Parathyroid adenoma (tissue), 2 donors: ENCODE data around the gene THSD4.

Source experiments
- H2AFZ ChIP-seq: fragments of 300-600 bp; sonication (generic); one replicate; pipeline ENCODE4 v1.7.0; 2017; ENCODE audit warnings: antibody characterized with exemption, mild to moderate bottlenecking
- H3K27ac ChIP-seq: fragments of 300-600 bp; sonication (generic); one replicate; pipeline ENCODE4 v1.7.0; 2017
- H3K27me3 ChIP-seq: fragments of 300-600 bp; sonication (generic); one replicate; pipeline ENCODE4 v1.7.0; 2017; ENCODE audit warnings: low read length; ENCODE audit not compliant: control insufficient read depth, insufficient read depth
- H3K36me3 ChIP-seq: fragments of 300-600 bp; sonication (generic); one replicate; pipeline ENCODE4 v1.7.0; 2017; ENCODE audit warnings: low read length; ENCODE audit not compliant: control insufficient read depth, insufficient read depth
- H3K4me1 ChIP-seq: fragments of 300-600 bp; sonication (generic); one replicate; pipeline ENCODE4 v1.7.0; 2017; ENCODE audit warnings: control low read depth
- H3K4me2 ChIP-seq: fragments of 300-600 bp; sonication (generic); one replicate; pipeline ENCODE4 v1.7.0; 2017; ENCODE audit warnings: low read length
- H3K4me3 ChIP-seq: fragments of 300-600 bp; sonication (generic); one replicate; pipeline ENCODE4 v1.7.0; 2017; ENCODE audit warnings: low read depth, low read length
- H3K79me2 ChIP-seq: fragments of 300-600 bp; sonication (generic); one replicate; pipeline ENCODE4 v1.7.0; 2017; ENCODE audit warnings: control low read depth
- H3K9ac ChIP-seq: fragments of 300-600 bp; sonication (generic); one replicate; pipeline ENCODE4 v1.7.0; 2017; ENCODE audit warnings: mild to moderate bottlenecking
- H3K9me3 ChIP-seq: fragments of 300-600 bp; sonication (generic); one replicate; pipeline ENCODE4 v1.7.0; 2017; ENCODE audit warnings: low read length; ENCODE audit not compliant: control insufficient read depth
- TF ChIP-seq, protein P1 (sequence below): fragments of 300-600 bp; sonication (generic); IDR thresholded peaks from one replicate; pipeline ENCODE4 v1.7.0; 2017; ENCODE audit warnings: antibody characterized with exemption, mild to moderate bottlenecking
- donor health status: primary hyperparathyroidism.

Gene THSD4

DNA sequence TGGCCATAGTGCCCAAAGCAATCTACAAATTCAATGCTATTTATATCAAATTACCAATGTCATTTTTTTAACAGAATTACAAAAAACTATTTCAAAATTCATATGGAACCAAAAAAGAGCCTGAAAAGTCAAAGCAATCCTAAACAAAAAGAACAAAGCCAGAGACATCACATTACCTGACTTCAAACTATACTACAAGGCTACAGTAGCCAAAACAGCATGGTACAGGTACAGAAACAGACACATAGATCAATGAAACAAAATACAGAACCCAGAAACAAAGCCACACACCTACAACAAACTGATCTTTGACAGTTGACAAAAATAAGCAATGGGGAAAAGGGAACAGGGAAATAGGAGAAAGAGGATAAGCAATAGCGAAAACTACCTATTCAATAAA is 26.6 kb upstream of the THSD4 start:
- Histone ChIP-seq H2AFZ (no peak overlapping the region), H3K36me3 (no peaks in the 10 kb centered on the region), H3K4me3 (no peak overlapping the region), H3K9me3 (no peaks in the 10 kb centered on the region), H3K4me1 (no peaks in the 10 kb centered on the region), H3K9ac (no peak overlapping the region), H3K79me2 (no peaks in the 10 kb centered on the region), H3K4me2 (no peak overlapping the region), H3K27me3 (no peaks in the 10 kb centered on the region), H3K27ac (no peak overlapping the region)
- TF ChIP-seq, protein P1, sequence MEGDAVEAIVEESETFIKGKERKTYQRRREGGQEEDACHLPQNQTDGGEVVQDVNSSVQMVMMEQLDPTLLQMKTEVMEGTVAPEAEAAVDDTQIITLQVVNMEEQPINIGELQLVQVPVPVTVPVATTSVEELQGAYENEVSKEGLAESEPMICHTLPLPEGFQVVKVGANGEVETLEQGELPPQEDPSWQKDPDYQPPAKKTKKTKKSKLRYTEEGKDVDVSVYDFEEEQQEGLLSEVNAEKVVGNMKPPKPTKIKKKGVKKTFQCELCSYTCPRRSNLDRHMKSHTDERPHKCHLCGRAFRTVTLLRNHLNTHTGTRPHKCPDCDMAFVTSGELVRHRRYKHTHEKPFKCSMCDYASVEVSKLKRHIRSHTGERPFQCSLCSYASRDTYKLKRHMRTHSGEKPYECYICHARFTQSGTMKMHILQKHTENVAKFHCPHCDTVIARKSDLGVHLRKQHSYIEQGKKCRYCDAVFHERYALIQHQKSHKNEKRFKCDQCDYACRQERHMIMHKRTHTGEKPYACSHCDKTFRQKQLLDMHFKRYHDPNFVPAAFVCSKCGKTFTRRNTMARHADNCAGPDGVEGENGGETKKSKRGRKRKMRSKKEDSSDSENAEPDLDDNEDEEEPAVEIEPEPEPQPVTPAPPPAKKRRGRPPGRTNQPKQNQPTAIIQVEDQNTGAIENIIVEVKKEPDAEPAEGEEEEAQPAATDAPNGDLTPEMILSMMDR = no peak

GRCh38 chr15:71089801-71090200 is 25.5 kb upstream of the THSD4 start:
- no peak overlapping the region for H3K27ac ChIP-seq
- H3K27me3 ChIP-seq = no peaks in the 10 kb centered on the region
- TF ChIP-seq, protein P1 = no peak
- no peaks in the 10 kb centered on the region for H3K79me2 ChIP-seq
- H2AFZ ChIP-seq = no peak overlapping the region
- H3K4me1 ChIP-seq = no peaks in the 10 kb centered on the region
- no peaks in the 10 kb centered on the region for H3K9me3 ChIP-seq
- no peak overlapping the region for H3K9ac ChIP-seq
- H3K4me2 ChIP-seq = no peak overlapping the region
- H3K4me3 ChIP-seq = no peak overlapping the region
- H3K36me3 ChIP-seq = no peaks in the 10 kb centered on the region

DNA sequence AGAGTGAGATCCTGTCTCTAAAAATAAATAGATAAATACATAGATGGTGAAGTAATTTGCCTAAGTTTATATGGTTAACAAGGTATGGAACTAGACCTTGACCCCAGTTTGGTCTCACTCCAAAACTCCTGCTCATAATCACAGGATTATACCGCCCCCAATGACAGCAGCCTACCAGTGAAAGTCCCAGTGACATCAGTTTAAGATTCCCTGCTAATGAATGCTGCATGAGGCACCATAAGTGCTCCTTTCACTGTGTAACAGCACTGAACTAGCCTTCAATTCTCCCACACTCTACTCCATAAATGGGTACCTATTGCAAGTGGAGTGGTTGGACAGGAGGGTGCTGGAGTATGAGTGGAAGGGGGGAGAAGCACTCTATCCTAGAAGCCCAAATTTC is 23.7 kb upstream of the THSD4 start:
- H3K9ac ChIP-seq = no peak overlapping the region
- H3K27ac ChIP-seq = no peak overlapping the region
- no peaks in the 10 kb centered on the region for H3K9me3 ChIP-seq
- H3K4me3 ChIP-seq = no peak overlapping the region
- H3K4me1 ChIP-seq = no peaks in the 10 kb centered on the region
- TF ChIP-seq, protein P1 = no peak
- H2AFZ ChIP-seq = no peak overlapping the region
- H3K4me2 ChIP-seq = no peak overlapping the region
- no peaks in the 10 kb centered on the region for H3K79me2 ChIP-seq
- H3K36me3 ChIP-seq = no peaks in the 10 kb centered on the region
- no peaks in the 10 kb centered on the region for H3K27me3 ChIP-seq

DNA sequence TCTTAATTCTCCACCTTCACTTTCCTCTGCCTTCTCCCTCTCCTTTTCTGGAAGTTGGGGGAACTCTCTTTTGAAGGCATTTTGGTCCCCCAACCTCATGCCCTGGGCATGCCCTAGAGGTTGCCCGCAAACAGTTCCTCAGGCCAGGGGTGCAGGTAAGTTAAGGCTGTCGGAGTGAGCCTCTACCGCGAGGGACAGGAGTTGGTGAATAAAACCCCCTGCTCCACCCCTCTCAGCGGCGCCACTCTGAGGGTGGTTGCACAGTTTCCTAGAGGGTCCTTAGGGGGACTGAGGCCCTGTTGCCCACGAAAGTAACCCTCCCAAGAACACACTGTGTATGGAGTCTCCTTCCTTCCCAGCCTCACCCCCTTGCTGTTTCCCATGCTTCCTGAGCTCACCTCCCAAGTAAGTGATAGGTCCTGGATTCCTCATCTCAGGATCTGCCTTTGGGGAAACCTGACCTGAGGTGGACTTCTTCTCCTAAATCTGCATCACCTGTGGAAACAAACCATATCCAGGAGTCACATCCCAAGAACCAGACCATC is 23.1 kb upstream of the THSD4 start:
- Histone ChIP-seq H3K4me3 (no peak overlapping the region), H3K27me3 (no peaks in the 10 kb centered on the region), H3K36me3 (no peaks in the 10 kb centered on the region), H3K9me3 (no peaks in the 10 kb centered on the region), H3K4me2 (no peak overlapping the region), H3K9ac (no peak overlapping the region), H3K79me2 (no peaks in the 10 kb centered on the region), H2AFZ (no peak overlapping the region), H3K27ac (no peak overlapping the region), H3K4me1 (no peaks in the 10 kb centered on the region)
- TF ChIP-seq, protein P1 = no peak
